Measurements from ENCODE around the gene SCAF4. TPM values are rescaled to one million over a fixed set of nuclear protein-coding genes. Genes with fewer than 3 reads are reported as not detected.

The SCAF4 gene
- total RNA-seq, 5 donors from 2014 or later (not counting 1 experiment from before 2014, with no cell fraction given), result 57.5 to 71.9 (median 62.4) TPM

DNA sequence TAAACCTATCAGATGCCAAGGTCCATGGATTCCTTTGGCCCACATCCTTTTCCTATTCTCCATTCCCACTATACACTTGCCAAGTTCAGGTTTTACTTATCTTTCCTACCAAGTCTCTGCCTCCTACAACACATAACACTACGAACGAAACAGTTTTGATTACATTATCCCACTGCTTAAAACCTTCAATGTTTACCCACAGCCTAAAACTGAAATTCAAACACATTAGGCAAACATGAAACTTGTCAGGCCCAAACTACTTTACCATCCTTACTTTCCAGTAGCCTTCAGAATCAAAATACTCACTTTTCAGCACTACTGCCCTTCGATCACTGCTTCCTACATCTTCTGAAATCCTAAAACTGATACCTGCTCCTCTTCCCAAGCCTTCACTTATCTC, 3.0 kb downstream of the SCAF4 start:
- DNase-seq (no peak), ATAC-seq (replicated peaks in 1 of 4) (no peak)
- Histone ChIP-seq H3K4me3 (ENCODE audit: control insufficient read depth in 1 of 2, extremely low read depth in 1 of 2, low read length in 1 of 2) (no peak overlapping the region), H3K27me3 (replicated peaks in 1 of 2; ENCODE audit: control insufficient read depth in 2 of 2, extremely low read depth in 1 of 2, insufficient read depth in 2 of 2, low read length in 1 of 2) (no peaks in the 10 kb centered on the region), H3K9me3 (no peaks in the 10 kb centered on the region), H3K4me1 (ENCODE audit: control insufficient read depth in 1 of 2, extremely low read depth in 1 of 2, insufficient read depth in 2 of 2, low read length in 2 of 2) (peaks cover 33 to 41% of the 10 kb centered on the region in 2 experiments), H3K36me3 (ENCODE audit: control insufficient read depth in 2 of 2, extremely low read depth in 1 of 2, insufficient read depth in 1 of 2, low read length in 1 of 2) (no peaks in the 10 kb centered on the region), H3K27ac (ENCODE audit: low read length) (no peak overlapping the region)
- no peak overlapping the region for H3K27ac Mint-ChIP-seq
- H3K9me3 Mint-ChIP-seq, result no peaks in the 10 kb centered on the region
- no peak overlapping the region for H3K4me3 Mint-ChIP-seq
- CTCF ChIA-PET, result no interaction called here
- H3K4me1 Mint-ChIP-seq, result peaks cover 16 to 29% (median 27%) of the 10 kb centered on the region in 3 donors
- H3K36me3 Mint-ChIP-seq, result peaks cover 8% of the 10 kb centered on the region
- no peaks in the 10 kb centered on the region for H3K27me3 Mint-ChIP-seq
- 98% methylated on average over 3 of the region's 3 CpGs for WGBS (ENCODE audit: insufficient coverage)
- POLR2A ChIA-PET, result no interaction called here

DNA sequence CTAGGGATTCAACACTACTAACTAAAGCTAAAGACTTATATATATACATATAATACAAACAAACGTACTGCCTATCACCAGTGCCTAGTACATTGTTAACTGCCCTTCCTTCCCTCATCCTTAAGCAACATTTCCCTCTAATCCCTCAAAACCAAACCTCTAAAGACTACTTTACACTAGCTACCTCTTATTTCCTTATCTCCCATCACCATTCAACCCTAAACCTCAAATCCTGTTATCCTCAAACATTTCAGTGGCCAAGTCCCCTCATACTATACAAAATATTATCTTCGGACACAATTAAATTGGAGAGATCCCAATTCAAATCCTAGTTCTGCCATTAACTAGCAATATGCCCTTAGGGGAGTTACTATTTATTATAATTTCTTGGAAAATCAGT, 3.7 kb downstream of the SCAF4 start:
- Histone ChIP-seq H3K4me3 (ENCODE audit: control insufficient read depth in 1 of 2, extremely low read depth in 1 of 2, low read length in 1 of 2) (no peak overlapping the region), H3K9me3 (no peaks in the 10 kb centered on the region), H3K27me3 (replicated peaks in 1 of 2; ENCODE audit: control insufficient read depth in 2 of 2, extremely low read depth in 1 of 2, insufficient read depth in 2 of 2, low read length in 1 of 2) (no peaks in the 10 kb centered on the region), H3K4me1 (ENCODE audit: control insufficient read depth in 1 of 2, extremely low read depth in 1 of 2, insufficient read depth in 2 of 2, low read length in 2 of 2) (peaks cover 29 to 34% of the 10 kb centered on the region in 2 experiments), H3K27ac (ENCODE audit: low read length) (no peak overlapping the region), H3K36me3 (ENCODE audit: control insufficient read depth in 2 of 2, extremely low read depth in 1 of 2, insufficient read depth in 1 of 2, low read length in 1 of 2) (no peaks in the 10 kb centered on the region)
- Mint-ChIP-seq H3K36me3 (peaks cover 8% of the 10 kb centered on the region), H3K4me3 (no peak overlapping the region), H3K27me3 (no peaks in the 10 kb centered on the region), H3K27ac (no peak overlapping the region), H3K4me1 (peaks cover 24 to 37% (median 34%) of the 10 kb centered on the region in 3 donors), H3K9me3 (no peaks in the 10 kb centered on the region)
- DNase-seq (no peak), ATAC-seq (replicated peaks in 1 of 4) (no peak)
- ChIA-PET POLR2A (no interaction called here), CTCF (no interaction called here)
- 100% methylated on average over 1 of the region's 2 CpGs for WGBS (ENCODE audit: insufficient coverage)

DNA sequence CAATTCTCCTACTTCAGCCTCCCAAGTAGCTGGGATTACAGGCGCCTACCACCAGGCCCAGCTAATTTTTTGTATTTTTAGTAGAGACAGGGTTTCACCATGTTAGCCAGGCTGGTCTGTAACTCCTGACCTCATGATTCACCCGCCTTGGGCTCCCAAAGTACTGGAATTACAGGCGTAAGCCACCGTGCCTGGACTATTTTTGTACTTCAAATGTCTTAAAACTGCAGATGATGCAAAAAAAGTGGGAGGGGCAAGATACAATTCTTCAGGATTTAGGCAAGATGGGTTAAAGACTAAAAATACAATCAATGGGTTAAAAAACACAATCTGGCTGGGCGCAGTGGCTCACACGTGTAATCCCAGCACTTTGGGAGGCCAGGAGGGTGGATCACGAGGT, 4.7 kb downstream of the SCAF4 start:
- Mint-ChIP-seq H3K4me3 (no peak overlapping the region), H3K4me1 (peaks cover 34 to 47% (median 39%) of the 10 kb centered on the region in 3 donors), H3K36me3 (peaks cover 8% of the 10 kb centered on the region), H3K27ac (no peak overlapping the region), H3K27me3 (no peaks in the 10 kb centered on the region), H3K9me3 (no peaks in the 10 kb centered on the region)
- CTCF ChIA-PET, result interaction anchor here in 1 of 2 donors (0.7 kb wide), 1 partner anchor 60 kb away, joined by 3 read pairs; no protein-coding TSS in a partner anchor
- Histone ChIP-seq H3K27ac (ENCODE audit: low read length) (no peak overlapping the region), H3K4me3 (ENCODE audit: control insufficient read depth in 1 of 2, extremely low read depth in 1 of 2, low read length in 1 of 2) (no peak overlapping the region), H3K36me3 (ENCODE audit: control insufficient read depth in 2 of 2, extremely low read depth in 1 of 2, insufficient read depth in 1 of 2, low read length in 1 of 2) (no peaks in the 10 kb centered on the region), H3K9me3 (no peaks in the 10 kb centered on the region), H3K4me1 (ENCODE audit: control insufficient read depth in 1 of 2, extremely low read depth in 1 of 2, insufficient read depth in 2 of 2, low read length in 2 of 2) (peaks cover 24 to 30% of the 10 kb centered on the region in 2 experiments), H3K27me3 (replicated peaks in 1 of 2; ENCODE audit: control insufficient read depth in 2 of 2, extremely low read depth in 1 of 2, insufficient read depth in 2 of 2, low read length in 1 of 2) (no peaks in the 10 kb centered on the region)
- DNase-seq (no peak), ATAC-seq (replicated peaks in 1 of 4) (no peak)
- 92% methylated on average over 6 of the region's 7 CpGs for WGBS (ENCODE audit: insufficient coverage)
- POLR2A ChIA-PET, result no interaction called here

DNA sequence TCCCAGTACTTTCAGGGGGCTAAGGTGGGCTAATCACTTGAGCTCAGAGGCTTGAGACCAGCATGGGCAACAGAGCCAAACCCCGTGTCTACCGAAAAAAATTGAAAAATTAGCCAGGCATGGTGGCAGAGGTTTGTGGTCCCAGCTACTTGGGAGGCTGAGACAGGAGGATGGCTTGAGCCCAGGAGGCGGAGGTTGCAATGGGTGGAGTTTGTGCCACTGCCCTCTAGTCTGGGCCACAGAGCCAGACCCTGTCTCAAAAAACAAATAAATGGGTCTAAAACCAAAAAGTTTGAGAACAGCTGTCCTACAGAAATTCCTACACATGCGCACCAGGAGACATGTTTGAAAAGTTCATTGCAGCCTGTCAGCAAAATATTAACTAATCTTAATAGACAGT, 5.5 kb downstream of the SCAF4 start:
- H3K27ac Mint-ChIP-seq, result no peak overlapping the region
- WGBS (ENCODE audit: insufficient coverage), result 100% methylated on average over 1 of the region's 4 CpGs
- POLR2A ChIA-PET, result no interaction called here
- H3K4me1 Mint-ChIP-seq, result peaks cover 41 to 54% (median 46%) of the 10 kb centered on the region in 3 donors
- Histone ChIP-seq H3K27ac (ENCODE audit: low read length) (no peak overlapping the region), H3K27me3 (replicated peaks in 1 of 2; ENCODE audit: control insufficient read depth in 2 of 2, extremely low read depth in 1 of 2, insufficient read depth in 2 of 2, low read length in 1 of 2) (no peaks in the 10 kb centered on the region), H3K9me3 (no peaks in the 10 kb centered on the region), H3K36me3 (ENCODE audit: control insufficient read depth in 2 of 2, extremely low read depth in 1 of 2, insufficient read depth in 1 of 2, low read length in 1 of 2) (no peaks in the 10 kb centered on the region), H3K4me3 (ENCODE audit: control insufficient read depth in 1 of 2, extremely low read depth in 1 of 2, low read length in 1 of 2) (no peak overlapping the region), H3K4me1 (ENCODE audit: control insufficient read depth in 1 of 2, extremely low read depth in 1 of 2, insufficient read depth in 2 of 2, low read length in 2 of 2) (peaks cover 24 to 35% of the 10 kb centered on the region in 2 experiments)
- ATAC-seq (replicated peaks in 1 of 4), result no peak
- H3K4me3 Mint-ChIP-seq, result no peak overlapping the region
- H3K9me3 Mint-ChIP-seq, result no peaks in the 10 kb centered on the region
- DNase-seq, result no peak
- H3K27me3 Mint-ChIP-seq, result no peaks in the 10 kb centered on the region
- CTCF ChIA-PET, result no interaction called here
- peaks cover 8% of the 10 kb centered on the region for H3K36me3 Mint-ChIP-seq

DNA sequence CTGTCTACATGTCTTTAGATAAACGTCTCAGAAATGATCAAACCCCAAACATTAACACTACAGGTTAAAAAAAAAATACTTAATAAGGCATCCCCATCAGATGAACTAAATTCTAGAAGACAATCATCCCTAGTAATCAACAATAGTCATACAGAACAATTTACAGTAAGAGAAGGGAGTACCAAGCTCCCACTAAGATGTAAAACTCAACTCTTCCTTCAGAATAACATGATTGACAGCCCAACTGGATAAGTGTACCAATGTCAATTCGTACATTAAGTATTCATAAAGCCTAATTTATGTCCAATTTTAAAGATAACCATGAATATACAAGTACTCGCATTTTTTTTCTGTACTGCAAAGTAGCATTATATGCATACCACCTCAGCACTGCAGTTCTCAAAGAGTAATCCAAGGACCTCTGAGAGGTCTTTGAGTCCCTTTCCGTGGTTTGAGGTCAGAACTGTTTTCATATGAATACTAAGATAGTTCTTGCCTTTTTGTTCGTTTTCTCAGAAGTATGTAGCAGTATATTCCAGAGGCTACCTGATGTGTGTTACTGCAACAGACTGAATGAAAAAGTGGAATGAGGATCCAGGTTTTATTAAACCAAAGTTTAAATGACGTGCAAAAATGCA, 6.6 kb downstream of the SCAF4 start:
- no peaks in the 10 kb centered on the region for H3K9me3 Mint-ChIP-seq
- POLR2A ChIA-PET, result no interaction called here
- H3K4me3 ChIP-seq (ENCODE audit: control insufficient read depth in 1 of 2, extremely low read depth in 1 of 2, low read length in 1 of 2), result no peak overlapping the region
- H3K36me3 Mint-ChIP-seq, result peaks cover 8% of the 10 kb centered on the region
- H3K27ac ChIP-seq (ENCODE audit: low read length), result no peak overlapping the region
- H3K27me3 Mint-ChIP-seq, result no peaks in the 10 kb centered on the region
- peak overlapping the region in 2 of 3 donors; percentile 5 to 24 for H3K4me3 Mint-ChIP-seq
- H3K4me1 Mint-ChIP-seq, result peaks cover 52 to 65% (median 56%) of the 10 kb centered on the region in 3 donors
- H3K9me3 ChIP-seq, result no peaks in the 10 kb centered on the region
- H3K27ac Mint-ChIP-seq, result no peak overlapping the region
- 42% methylated on average over 3 of the region's 6 CpGs for WGBS (ENCODE audit: insufficient coverage)
- H3K27me3 ChIP-seq (replicated peaks in 1 of 2; ENCODE audit: control insufficient read depth in 2 of 2, extremely low read depth in 1 of 2, insufficient read depth in 2 of 2, low read length in 1 of 2), result no peaks in the 10 kb centered on the region
- H3K4me1 ChIP-seq (ENCODE audit: control insufficient read depth in 1 of 2, extremely low read depth in 1 of 2, insufficient read depth in 2 of 2, low read length in 2 of 2), result peaks cover 20 to 31% of the 10 kb centered on the region in 2 experiments
- ATAC-seq (replicated peaks in 1 of 4) (no peak), DNase-seq (no peak)
- no peaks in the 10 kb centered on the region for H3K36me3 ChIP-seq (ENCODE audit: control insufficient read depth in 2 of 2, extremely low read depth in 1 of 2, insufficient read depth in 1 of 2, low read length in 1 of 2)
- CTCF ChIA-PET, result interaction anchor here in 1 of 2 donors (0.6 kb wide), 1 partner anchor 92 kb away, joined by 3 read pairs; no protein-coding TSS in a partner anchor

DNA sequence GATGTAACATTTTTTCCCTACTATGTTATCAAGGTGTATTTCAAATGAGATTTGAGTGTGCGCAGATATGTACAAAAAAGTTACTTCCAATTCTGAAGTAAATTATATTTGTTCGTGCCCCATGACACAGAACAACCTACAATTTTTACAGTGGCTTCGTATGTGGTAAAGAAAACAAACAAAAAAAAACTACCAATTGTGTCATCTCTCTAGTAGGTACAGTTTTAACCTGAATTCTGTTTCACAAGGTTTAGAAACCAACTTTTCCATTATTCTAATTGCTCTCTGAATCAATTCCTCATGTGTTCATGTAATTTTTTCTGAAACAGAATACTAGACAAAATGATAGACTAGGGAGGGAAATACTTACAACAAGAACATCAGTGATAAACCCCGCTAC, 7.4 kb downstream of the SCAF4 start:
- Histone ChIP-seq H3K9me3 (no peaks in the 10 kb centered on the region), H3K27ac (ENCODE audit: low read length) (no peak overlapping the region), H3K27me3 (replicated peaks in 1 of 2; ENCODE audit: control insufficient read depth in 2 of 2, extremely low read depth in 1 of 2, insufficient read depth in 2 of 2, low read length in 1 of 2) (no peaks in the 10 kb centered on the region), H3K4me1 (ENCODE audit: control insufficient read depth in 1 of 2, extremely low read depth in 1 of 2, insufficient read depth in 2 of 2, low read length in 2 of 2) (peaks cover 13 to 32% of the 10 kb centered on the region in 2 experiments), H3K36me3 (ENCODE audit: control insufficient read depth in 2 of 2, extremely low read depth in 1 of 2, insufficient read depth in 1 of 2, low read length in 1 of 2) (no peaks in the 10 kb centered on the region), H3K4me3 (ENCODE audit: control insufficient read depth in 1 of 2, extremely low read depth in 1 of 2, low read length in 1 of 2) (no peak overlapping the region)
- WGBS (ENCODE audit: insufficient coverage), result no CpG with 5 or more reads among the region's 4 CpGs
- Mint-ChIP-seq H3K36me3 (peaks cover 12% of the 10 kb centered on the region), H3K27ac (no peak overlapping the region), H3K4me1 (peaks cover 59 to 71% (median 63%) of the 10 kb centered on the region in 3 donors), H3K4me3 (peak overlapping the region in 1 of 3 donors; percentile 24), H3K9me3 (no peaks in the 10 kb centered on the region), H3K27me3 (no peaks in the 10 kb centered on the region)
- CTCF ChIA-PET, result no interaction called here
- DNase-seq, result no peak
- ATAC-seq (replicated peaks in 1 of 4), result no peak
- POLR2A ChIA-PET, result interaction anchor here in 1 of 2 donors (0.6 kb wide), 1 partner anchor 276 kb away, joined by 8 read pairs; no protein-coding TSS in a partner anchor
